GM19099 (cell line): ENCODE data around the gene MAPK11.

Experiments
- POLR2A ChIP-seq: IDR thresholded peaks from 3 replicates; pipeline ENCODE4 v1.6.1; 2011; ENCODE audit warnings: low read depth; ENCODE audit not compliant: insufficient read length; ENCODE audit errors: extremely low read depth

The MAPK11 gene

DNA sequence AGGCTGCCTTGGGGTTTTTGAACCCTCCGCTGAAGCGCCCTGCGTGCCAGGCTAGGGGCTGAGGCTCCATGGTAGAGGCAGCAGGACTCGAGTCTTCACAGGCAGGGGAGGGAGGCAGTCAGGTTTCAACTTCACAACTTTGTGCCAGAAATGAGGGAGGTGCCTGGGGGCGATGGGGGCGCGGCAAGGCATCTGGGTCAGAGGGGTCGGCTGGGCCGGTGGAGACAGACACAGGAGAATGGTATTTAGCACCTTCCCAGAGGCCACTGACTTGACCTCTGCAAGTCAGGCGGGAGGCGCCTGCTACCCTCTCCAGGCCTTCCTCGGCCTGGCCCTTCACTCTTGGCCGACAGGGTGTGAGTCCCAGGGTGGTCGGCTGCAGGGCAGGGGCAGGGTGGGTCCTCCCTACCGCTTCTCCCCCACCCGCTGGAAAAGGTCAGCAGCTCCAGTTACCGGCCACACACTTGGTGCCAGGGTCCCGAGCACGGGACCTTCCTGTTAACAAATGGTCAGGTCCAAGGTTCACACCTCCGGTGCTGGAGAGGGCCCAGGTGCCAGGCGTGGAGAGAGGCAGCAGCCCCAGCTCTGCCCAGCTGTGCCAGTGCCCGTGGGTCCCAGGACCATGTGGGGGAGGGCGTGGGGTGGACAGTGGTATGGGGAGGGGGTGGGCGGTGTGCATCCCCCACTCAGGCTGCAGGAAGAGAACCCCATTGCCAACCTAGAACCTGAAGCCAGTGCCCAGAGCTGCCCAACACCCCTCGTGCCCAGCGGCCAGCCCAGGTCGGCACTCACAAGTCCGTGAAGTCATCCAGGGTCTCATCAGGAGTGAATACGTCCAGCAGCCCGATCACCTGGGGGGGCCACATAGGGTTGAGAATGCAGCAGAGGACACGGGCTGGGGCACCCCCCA is 12.5 kb downstream of the MAPK11 start:
- no peak for TF ChIP-seq POLR2A

DNA sequence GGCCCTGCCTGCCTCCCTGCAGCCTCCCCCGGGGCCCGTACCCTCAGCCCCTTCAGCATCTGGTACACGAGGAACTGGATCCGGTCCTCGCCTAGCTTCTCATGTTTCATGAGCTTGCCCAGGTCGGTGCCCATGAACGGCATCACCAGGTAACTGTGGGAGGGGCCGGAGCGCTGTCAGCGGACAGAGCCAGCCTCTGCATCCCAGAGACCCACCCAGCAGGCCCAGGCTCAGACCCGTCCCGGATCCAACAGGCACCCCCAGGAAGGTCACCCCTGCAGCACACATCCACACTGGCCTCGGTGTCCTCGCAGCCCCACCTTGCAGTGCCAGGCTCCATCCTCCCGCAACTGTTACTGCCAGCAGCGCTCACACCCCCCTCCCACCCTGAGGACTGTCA is 13.1 kb downstream of the MAPK11 start:
- no peak for TF ChIP-seq POLR2A

DNA sequence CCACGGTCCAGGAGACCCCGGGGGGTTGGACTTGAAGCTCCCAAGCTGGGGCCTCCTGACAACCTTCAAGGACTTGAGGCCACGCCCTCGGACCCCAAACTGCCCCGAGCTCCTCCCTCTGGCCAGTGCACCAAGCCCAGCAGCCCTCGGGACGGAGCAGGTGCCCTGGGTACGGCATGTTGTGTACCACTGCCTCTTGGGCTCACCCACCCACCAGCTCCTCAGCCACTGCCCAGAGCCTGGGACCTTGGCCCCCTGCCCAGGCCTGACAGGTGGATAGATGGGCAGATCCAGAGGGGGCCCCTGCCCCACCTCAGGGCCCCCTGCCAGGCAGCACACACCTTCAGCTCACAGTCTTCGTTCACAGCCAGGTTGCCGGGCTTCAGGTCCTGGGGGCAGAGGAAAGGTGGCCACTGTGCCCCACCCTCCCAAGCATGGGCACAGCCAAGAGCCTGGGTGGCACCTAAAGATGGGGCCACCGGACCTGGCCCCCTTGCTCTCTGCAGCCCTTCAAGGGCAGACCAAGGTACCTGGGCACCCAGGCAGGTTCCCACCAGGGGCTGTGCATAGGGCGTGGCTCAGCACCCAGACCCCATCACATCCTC is 13.8 kb downstream of the MAPK11 start:
- TF ChIP-seq POLR2A: no peak

DNA sequence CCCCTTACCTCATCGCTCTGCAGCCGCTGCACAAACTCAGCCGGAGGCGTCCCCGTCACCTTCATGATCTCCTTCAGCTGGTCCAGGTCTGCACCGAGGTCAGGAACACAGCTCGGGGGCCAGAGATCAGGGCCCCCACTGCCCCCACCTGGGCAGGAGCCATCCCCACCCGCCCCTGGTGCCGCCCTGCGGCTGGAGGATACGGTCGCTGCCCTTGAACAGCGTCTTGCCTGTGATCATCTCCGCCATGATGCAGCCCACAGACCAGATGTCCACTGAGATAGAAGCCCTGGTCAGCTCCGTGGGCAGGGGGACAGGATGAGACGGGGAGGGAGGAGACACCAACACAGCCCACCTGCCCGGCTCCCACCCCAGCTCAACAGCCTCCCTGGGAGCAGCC is 14.6 kb downstream of the MAPK11 start:
- TF ChIP-seq POLR2A: no peak

DNA sequence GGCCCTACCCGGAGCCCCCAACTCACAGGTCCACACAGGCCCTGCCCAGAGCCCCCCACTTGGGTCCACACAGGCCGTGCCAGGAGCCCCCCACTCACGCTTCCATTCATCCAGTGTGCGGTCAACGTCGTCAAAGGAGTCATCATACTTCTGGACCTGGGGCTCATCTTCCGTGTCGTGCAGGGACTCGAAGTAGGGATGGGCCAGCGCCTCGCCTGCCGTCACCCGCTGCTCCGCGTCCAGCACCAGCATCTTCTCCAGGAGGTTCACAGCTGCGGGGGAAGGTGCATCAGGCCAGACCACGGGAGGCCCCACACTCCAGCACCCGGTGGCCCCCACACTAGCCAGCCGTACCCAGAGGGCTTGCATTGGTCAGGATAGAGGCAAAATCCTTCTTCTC is 15.1 kb downstream of the MAPK11 start:
- TF ChIP-seq POLR2A: no peak

DNA sequence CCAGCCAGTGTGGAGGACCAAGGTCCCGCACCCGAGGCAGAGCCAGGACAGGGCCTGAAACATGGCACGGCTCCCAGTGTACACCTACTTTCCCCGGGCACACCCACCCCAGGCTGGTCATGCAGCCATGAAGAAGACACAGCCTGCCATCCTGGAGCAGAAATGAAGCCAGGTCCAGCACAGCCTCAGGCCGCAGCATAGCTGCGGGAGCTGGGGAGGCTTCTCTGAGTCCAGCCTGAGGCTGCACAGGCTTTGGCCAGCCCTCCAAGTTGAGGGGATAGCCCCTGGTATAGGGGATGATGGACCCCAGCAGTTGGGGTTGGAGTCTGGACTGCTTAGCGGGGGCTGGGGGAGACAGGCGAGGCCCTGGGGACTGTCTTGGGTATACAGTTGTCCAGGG is 16.2 kb downstream of the MAPK11 start:
- TF ChIP-seq POLR2A: no peak

DNA sequence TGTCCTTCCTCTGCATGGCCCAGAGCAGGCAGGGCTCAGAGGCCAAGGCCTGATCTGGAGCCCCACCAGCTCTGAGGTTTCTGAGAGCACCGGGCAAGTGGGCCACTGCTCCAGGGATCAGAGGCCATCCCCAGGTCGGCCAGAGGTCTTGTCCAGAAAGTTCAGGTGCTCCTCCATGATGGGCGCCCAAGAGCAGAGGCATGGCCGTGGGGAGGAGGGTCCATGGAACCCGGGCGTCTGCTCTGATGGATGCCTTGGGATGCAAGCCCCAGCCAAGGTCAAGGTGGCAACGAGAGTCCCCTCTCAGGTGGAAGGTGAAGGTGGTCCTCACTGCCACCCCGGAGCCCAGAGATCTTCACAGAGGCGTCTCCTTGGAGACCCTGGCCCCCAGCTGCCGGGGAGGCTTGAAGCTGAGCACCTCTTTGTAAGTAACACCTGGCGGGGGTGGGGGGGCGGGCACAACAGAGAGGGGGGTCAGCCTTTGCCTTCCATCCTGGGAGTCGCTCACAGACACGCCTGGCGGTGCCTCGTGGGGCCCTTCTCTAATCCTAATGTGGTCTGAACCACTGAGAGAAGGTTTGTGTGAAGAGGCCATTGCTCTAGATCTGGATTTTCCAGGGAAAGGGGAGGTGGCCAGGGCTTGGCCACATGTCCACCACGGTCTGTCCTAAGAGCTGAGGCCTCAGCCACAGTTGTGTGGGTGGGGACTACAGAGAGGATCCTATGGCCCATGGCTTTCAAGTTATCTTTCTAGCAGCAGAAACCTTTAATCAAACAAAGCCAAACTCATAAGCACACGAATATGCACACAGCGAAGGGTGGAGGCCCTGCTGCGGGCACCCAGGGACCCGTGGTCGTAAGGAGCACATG is 16.9 kb downstream of the MAPK11 start:
- no peak for TF ChIP-seq POLR2A

DNA sequence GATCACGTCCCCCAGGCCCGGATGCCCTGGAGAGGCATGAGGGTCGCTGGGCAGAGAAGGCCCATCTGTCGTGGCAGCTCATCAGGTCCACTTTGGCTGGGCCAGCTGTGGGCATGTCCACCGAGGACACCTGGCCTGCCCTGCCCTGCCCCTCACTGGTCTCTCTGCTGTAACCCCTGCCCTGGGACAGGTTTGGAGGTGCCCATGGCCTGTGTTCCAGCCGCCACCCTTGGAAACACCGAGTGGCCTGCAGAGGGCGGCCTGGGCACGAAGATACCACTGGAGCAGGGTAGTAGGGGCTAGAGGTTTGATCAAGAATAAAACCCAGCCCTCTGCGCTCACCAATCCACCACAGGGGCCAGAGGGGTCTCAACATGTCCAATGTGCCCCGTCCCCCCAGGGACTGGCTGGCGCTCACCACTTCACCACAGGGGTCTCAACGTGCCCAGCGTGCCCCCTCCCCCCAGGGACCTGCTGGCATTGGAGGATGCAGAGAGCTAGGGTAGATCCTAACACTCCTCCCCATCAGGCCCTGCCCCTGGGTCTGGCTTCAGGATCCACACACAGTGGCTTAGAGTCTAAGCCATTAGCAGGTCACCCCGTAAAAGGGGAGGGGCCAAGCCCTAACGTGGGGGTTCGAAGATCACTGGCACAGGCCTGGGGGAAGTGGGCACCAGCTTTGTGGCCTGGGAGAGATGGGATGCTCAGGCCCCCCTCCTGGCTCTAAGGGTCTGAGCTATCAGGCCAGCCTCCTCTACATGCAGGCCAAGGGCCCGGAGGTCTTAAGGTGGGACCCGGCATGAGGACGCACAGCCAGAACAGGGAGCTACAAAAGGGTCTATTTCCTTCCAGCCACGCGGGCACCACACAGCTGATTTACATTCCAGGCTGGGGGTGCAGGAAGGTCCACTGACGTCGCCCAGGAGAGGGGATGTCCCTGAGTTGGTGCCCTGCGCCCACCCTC is 17.8 kb downstream of the MAPK11 start:
- TF ChIP-seq POLR2A: no peak

DNA sequence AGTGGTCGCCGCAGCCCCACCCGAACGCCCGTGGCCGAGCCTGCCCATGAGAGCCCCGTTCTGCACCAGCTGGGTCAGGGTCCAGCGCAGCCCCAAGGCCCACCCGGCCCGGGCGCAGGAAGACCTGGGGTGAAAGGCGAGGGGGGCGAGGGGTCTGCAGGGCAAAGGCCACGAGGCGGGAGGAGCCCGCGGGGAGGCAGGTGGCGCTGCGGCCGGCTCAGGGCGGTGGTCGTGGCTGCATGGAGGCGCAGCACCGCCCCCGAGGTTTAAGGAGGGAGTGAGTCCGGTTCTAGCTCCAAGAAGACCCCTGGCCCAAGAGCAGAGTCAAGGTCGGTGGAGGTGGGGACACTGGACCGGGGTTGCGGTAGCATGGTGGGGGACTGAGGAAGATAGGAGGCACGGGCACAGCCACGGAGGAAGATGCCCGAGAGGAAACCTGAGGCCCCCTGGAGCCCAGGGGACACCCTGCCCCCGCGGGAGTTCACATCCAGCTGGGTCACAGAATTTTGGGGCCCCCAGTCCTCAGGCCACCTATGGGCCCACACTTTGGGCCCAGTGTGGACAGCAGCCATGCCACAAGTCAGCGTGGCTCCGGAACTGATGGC is 18.6 kb downstream of the MAPK11 start:
- TF ChIP-seq POLR2A: no peak

DNA sequence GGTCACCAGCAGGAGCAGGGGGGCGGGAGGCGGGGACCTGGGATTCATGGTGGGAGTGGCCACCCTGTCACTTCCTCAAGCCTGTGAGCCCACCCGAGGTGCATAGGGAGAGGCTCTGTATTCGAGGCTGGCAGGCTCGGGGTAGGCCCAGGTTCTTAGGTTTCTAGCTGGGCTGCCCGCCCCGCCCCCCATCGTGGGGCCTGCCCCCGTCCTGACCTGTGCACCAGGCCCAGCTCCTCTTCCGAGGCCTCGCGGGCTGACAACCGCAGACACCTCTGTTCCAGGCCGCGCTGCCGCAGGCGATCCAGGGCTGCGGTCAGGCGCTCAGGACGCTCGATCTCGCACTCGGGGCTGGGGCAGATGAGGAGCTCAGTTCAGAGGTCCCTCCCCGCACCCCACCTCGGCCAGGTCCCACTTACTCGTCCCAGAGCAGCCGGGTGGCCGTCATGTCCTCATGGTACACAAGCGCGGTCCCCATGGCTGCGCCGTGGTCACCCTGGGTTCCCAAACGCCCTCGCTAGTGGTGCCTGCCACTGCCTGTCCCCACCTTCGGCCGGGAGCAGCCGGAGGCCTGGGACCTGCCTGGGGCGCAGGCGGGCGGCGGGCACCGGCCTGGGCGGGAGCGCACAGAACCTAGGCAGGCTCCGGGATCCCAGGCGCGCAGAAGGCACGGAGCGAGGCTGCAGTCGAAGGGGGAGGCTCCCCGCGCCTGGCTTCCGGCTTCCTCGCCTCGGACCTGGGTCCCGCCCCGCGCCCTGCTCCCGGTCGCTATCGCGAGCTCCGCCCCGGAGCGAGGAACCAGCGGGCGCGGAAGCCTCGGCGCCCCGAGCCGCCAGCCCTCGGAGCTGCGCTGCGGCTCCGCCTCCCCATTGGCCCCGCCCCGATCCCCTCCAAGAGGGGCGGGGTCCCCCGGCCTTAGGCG is 19.4 kb downstream of the MAPK11 start, which contains the start of gene HDAC10:
Gene HDAC10, minus strand, starts transcription at position 711 of the 922 bp plus-strand sequence. Its CDS starts 233 bp downstream, at position 478.
- TF ChIP-seq POLR2A: peak; percentile 73

DNA sequence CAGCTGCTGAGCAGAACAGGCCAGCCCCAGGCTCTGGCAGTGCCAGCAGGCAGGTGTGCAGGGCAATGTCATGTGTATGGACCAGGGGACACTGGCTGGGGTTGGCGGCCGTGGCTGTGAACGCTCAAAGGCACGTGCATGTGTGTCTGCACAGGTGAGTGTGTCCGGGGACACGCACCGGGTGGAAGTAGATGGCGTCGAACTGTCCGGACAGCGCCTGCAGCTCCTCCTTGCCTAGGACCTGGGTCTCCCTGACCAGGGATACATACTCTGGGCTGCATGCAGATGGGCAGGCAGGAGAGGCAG is 20.0 kb downstream of the MAPK11 start:
- no peak for TF ChIP-seq POLR2A

DNA sequence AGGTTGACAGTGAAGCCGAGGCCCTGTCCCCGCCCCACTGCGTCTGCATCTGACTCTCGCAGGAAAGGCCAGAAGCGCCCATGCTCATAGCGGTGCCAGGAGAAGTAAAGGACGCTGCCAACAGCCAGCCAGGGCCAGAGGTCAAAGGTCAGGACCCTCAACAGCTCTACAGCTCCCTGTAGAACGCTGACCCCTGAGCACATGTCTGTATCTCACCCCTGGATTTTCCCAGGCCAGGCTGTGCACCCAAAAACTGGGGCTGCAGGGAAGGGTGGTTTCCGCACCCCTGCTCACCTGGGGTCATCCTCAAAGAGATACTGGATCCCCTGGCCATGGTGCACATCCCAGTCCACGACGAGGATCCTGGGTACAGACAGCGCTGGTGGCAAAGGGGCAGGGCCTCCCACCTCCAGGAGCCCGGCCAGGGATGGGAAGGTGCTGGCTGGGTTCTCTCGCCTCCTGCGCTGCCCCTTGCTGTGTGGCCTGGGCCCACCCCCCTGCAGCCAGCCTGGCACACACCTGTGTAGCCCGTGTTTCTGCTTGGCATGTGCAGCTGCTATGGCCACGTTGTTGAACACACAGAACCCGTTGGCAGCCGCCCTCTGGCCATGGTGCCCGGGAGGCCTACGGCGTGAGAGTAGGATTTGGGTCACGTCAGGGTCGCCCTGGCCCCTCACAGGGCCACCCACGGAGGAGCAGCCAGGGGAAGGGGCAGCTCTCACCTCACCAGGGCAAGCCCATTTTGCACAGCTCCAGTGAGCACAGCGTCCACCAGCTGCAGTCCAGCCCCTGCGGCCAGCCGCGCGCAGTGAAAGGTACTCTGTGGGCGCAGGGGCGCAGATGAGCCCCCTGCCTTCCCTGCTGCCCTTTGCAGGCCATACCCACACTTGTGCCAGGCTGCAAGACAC is 20.6 kb downstream of the MAPK11 start:
- no peak for TF ChIP-seq POLR2A
